Measurements from ENCODE around the gene LDLRAP1.

LDLRAP1 gene

GRCh38 chr1:25519624-25520023, 23.8 kb upstream of the LDLRAP1 start:
- no peak for TF ChIP-seq CTCF (conservative IDR thresholded peaks at IDR 0.05; ENCODE audit: low read depth, low read length)
- Histone ChIP-seq H3K79me2 (ENCODE audit: insufficient read depth, low read depth) (no peaks in the 10 kb centered on the region), H2AFZ (ENCODE audit: low read depth) (no peak overlapping the region), H3K4me3 (IDR thresholded peaks at IDR 0.05; ENCODE audit: insufficient read depth, low read depth, low read length) (no peak overlapping the region), H3K4me2 (no peak overlapping the region), H3K4me1 (ENCODE audit: low read depth, poor library complexity, severe bottlenecking) (peaks cover 10% of the 10 kb centered on the region), H3K27ac (no peak overlapping the region), H3K9ac (no peak overlapping the region), H3K36me3 (ENCODE audit: insufficient read depth) (no peaks in the 10 kb centered on the region), H3K27me3 (ENCODE audit: insufficient read depth, low read depth) (no peaks in the 10 kb centered on the region), H4K20me1 (ENCODE audit: insufficient read depth) (no peaks in the 10 kb centered on the region)

GRCh38 chr1:25520446-25521061, 22.9 kb upstream of the LDLRAP1 start:
- Histone ChIP-seq H3K36me3 (ENCODE audit: insufficient read depth) (no peaks in the 10 kb centered on the region), H3K9ac (no peak overlapping the region), H2AFZ (ENCODE audit: low read depth) (peak overlapping the region; percentile 72; the same call in 1 of the 2 replicates), H3K4me1 (ENCODE audit: low read depth, poor library complexity, severe bottlenecking) (peaks cover 10% of the 10 kb centered on the region), H3K4me2 (no peak overlapping the region), H3K4me3 (IDR thresholded peaks at IDR 0.05; ENCODE audit: insufficient read depth, low read depth, low read length) (no peak overlapping the region), H3K27ac (no peak overlapping the region), H4K20me1 (ENCODE audit: insufficient read depth) (no peaks in the 10 kb centered on the region), H3K79me2 (ENCODE audit: insufficient read depth, low read depth) (no peaks in the 10 kb centered on the region), H3K27me3 (ENCODE audit: insufficient read depth, low read depth) (no peaks in the 10 kb centered on the region; the same call in 1 of the 2 replicates)
- TF ChIP-seq CTCF (conservative IDR thresholded peaks at IDR 0.05; ENCODE audit: low read depth, low read length) = peak; percentile 86

GRCh38 chr1:25522031-25522655, 21.3 kb upstream of the LDLRAP1 start:
- Histone ChIP-seq H3K4me2 (no peak overlapping the region), H3K36me3 (ENCODE audit: insufficient read depth) (no peaks in the 10 kb centered on the region), H3K27me3 (ENCODE audit: insufficient read depth, low read depth) (no peaks in the 10 kb centered on the region; the same call in 1 of the 2 replicates), H3K9ac (no peak overlapping the region), H3K27ac (no peak overlapping the region), H3K4me3 (IDR thresholded peaks at IDR 0.05; ENCODE audit: insufficient read depth, low read depth, low read length) (no peak overlapping the region), H2AFZ (ENCODE audit: low read depth) (no peak overlapping the region), H3K4me1 (ENCODE audit: low read depth, poor library complexity, severe bottlenecking) (peaks cover 16% of the 10 kb centered on the region), H3K79me2 (ENCODE audit: insufficient read depth, low read depth) (no peaks in the 10 kb centered on the region), H4K20me1 (ENCODE audit: insufficient read depth) (no peaks in the 10 kb centered on the region)
- TF ChIP-seq CTCF (conservative IDR thresholded peaks at IDR 0.05; ENCODE audit: low read depth, low read length) = no peak

- H3K9ac ChIP-seq = no peak overlapping the region
- H3K79me2 ChIP-seq (ENCODE audit: insufficient read depth, low read depth) = no peaks in the 10 kb centered on the region
- no peak overlapping the region for H3K27ac ChIP-seq
- H3K4me1 ChIP-seq (ENCODE audit: low read depth, poor library complexity, severe bottlenecking) = peaks cover 16% of the 10 kb centered on the region
- H3K4me2 ChIP-seq = no peak overlapping the region
- no peak overlapping the region for H2AFZ ChIP-seq (ENCODE audit: low read depth)
- H3K27me3 ChIP-seq (ENCODE audit: insufficient read depth, low read depth) = no peaks in the 10 kb centered on the region; the same call in 1 of the 2 replicates
- H3K4me3 ChIP-seq (IDR thresholded peaks at IDR 0.05; ENCODE audit: insufficient read depth, low read depth, low read length) = no peak overlapping the region
- H3K36me3 ChIP-seq (ENCODE audit: insufficient read depth) = no peaks in the 10 kb centered on the region
- no peaks in the 10 kb centered on the region for H4K20me1 ChIP-seq (ENCODE audit: insufficient read depth)
- peak; percentile 31; the same call in 1 of the 2 replicates for TF ChIP-seq CTCF (conservative IDR thresholded peaks at IDR 0.05; ENCODE audit: low read depth, low read length)
Observed at GRCh38 chr1:25523542-25523941, 19.9 kb upstream of the LDLRAP1 start.
